NT2/D1 (cell line): ENCODE measurements around the gene NRXN2.

ENCODE experiments used
- DNase-seq: peaks from one replicate; pipeline ENCODE4 v3.0.0-alpha.2; 2011; ENCODE audit warnings: low read depth, low spot score
- H3K27me3 ChIP-seq: 2 replicates; pipeline ENCODE4 v1.6.0; 2011; ENCODE audit warnings: mild to moderate bottlenecking; ENCODE audit not compliant: insufficient read length, insufficient read depth
- H3K36me3 ChIP-seq: 2 replicates; pipeline ENCODE4 v1.6.1; 2011; ENCODE audit warnings: mild to moderate bottlenecking, low read length, mixed read lengths; ENCODE audit not compliant: insufficient read depth, insufficient read length
- H3K4me1 ChIP-seq: 2 replicates; pipeline ENCODE4 v1.5.1; 2011; ENCODE audit not compliant: insufficient read depth, insufficient read length
- H3K4me3 ChIP-seq: 2 replicates; pipeline ENCODE4 v1.5.1; 2011; ENCODE audit warnings: low read depth; ENCODE audit not compliant: insufficient read length
- H3K9ac ChIP-seq: 2 replicates; pipeline ENCODE4 v1.6.0; 2011; ENCODE audit warnings: low read depth; ENCODE audit not compliant: insufficient read length
- H3K9me3 ChIP-seq: 2 replicates; pipeline ENCODE4 v1.5.1; 2011; ENCODE audit warnings: mild to moderate bottlenecking, low read length; ENCODE audit not compliant: insufficient read depth
- SUZ12 ChIP-seq: IDR thresholded peaks from 2 replicates; pipeline ENCODE4 v1.6.1; 2011; ENCODE audit not compliant: insufficient read length, insufficient read depth; ENCODE audit errors: extremely low read depth
- YY1 ChIP-seq: IDR thresholded peaks from 2 replicates; pipeline ENCODE4 v1.6.1; 2011; ENCODE audit not compliant: insufficient read length, insufficient read depth
- ZNF274 ChIP-seq: IDR thresholded peaks from 2 replicates; pipeline ENCODE4 v1.6.1; 2011; ENCODE audit warnings: mild to moderate bottlenecking, low read depth, low read length

Gene NRXN2

GRCh38 chr11:64586366-64586765, 136.6 kb downstream of the NRXN2 start:
- TF ChIP-seq ZNF274: no peak
- TF ChIP-seq YY1: no peak
- TF ChIP-seq SUZ12: no peak
- Histone ChIP-seq H3K9ac (no peak overlapping the region), H3K4me3 (no peak overlapping the region), H3K9me3 (0 out of 2 replicates have a peak, but pooled peaks cover 7% of the 10 kb centered on the region), H3K4me1 (peaks cover 5% of the 10 kb centered on the region), H3K27me3 (no peaks in the 10 kb centered on the region), H3K36me3 (no peaks in the 10 kb centered on the region)
- no peak for DNase-seq

GRCh38 chr11:64585150-64585549, 137.8 kb downstream of the NRXN2 start:
- Histone ChIP-seq H3K4me3 (no peak overlapping the region), H3K9me3 (0 out of 2 replicates have a peak, but pooled peaks cover 7% of the 10 kb centered on the region), H3K36me3 (no peaks in the 10 kb centered on the region), H3K9ac (no peak overlapping the region), H3K4me1 (peaks cover 5% of the 10 kb centered on the region), H3K27me3 (no peaks in the 10 kb centered on the region)
- TF ChIP-seq YY1 (no peak), ZNF274 (no peak), SUZ12 (no peak)
- DNase-seq: no peak

- H3K27me3 ChIP-seq: no peaks in the 10 kb centered on the region
- 0 out of 2 replicates have a peak, but pooled peaks cover 5% of the 10 kb centered on the region for H3K9me3 ChIP-seq
- no peak for DNase-seq
- no peak overlapping the region for H3K4me3 ChIP-seq
- TF ChIP-seq SUZ12 (no peak), ZNF274 (no peak), YY1 (no peak)
- peaks cover 5% of the 10 kb centered on the region for H3K4me1 ChIP-seq
- H3K36me3 ChIP-seq: no peaks in the 10 kb centered on the region
- no peak overlapping the region for H3K9ac ChIP-seq
These were observed 139.4 kb downstream of the NRXN2 start for GRCh38 chr11:64583296-64584262.

- H3K4me1 ChIP-seq: peaks cover 5% of the 10 kb centered on the region
- H3K36me3 ChIP-seq: no peaks in the 10 kb centered on the region
- TF ChIP-seq YY1 (no peak), SUZ12 (no peak), ZNF274 (no peak)
- no peaks in the 10 kb centered on the region for H3K9me3 ChIP-seq
- no peak overlapping the region for H3K9ac ChIP-seq
- no peak overlapping the region for H3K4me3 ChIP-seq
- no peaks in the 10 kb centered on the region for H3K27me3 ChIP-seq
- no peak for DNase-seq
These were observed 140.1 kb downstream of the NRXN2 start for GRCh38 chr11:64582885-64583284.

- Histone ChIP-seq H3K27me3 (no peaks in the 10 kb centered on the region), H3K9me3 (no peaks in the 10 kb centered on the region), H3K4me1 (peaks cover 5% of the 10 kb centered on the region), H3K36me3 (no peaks in the 10 kb centered on the region), H3K4me3 (no peak overlapping the region), H3K9ac (no peak overlapping the region)
- no peak for TF ChIP-seq SUZ12
- no peak for TF ChIP-seq ZNF274
- no peak for TF ChIP-seq YY1
- DNase-seq: no peak
These were observed 141.9 kb downstream of the NRXN2 start for GRCh38 chr11:64581057-64581523.

- TF ChIP-seq YY1: no peak
- no peak for TF ChIP-seq ZNF274
- TF ChIP-seq SUZ12: no peak
- no peaks in the 10 kb centered on the region for H3K9me3 ChIP-seq
- H3K27me3 ChIP-seq: no peaks in the 10 kb centered on the region
- H3K9ac ChIP-seq: no peak overlapping the region
- H3K4me1 ChIP-seq: peaks cover 5% of the 10 kb centered on the region
- no peak for DNase-seq
- no peak overlapping the region for H3K4me3 ChIP-seq
- H3K36me3 ChIP-seq: no peaks in the 10 kb centered on the region
These were observed 142.6 kb downstream of the NRXN2 start for GRCh38 chr11:64580412-64580811.

GRCh38 chr11:64577202-64577601, 145.8 kb downstream of the NRXN2 start:
- H3K9me3 ChIP-seq: no peaks in the 10 kb centered on the region
- no peak overlapping the region for H3K9ac ChIP-seq
- DNase-seq: no peak
- H3K36me3 ChIP-seq: no peaks in the 10 kb centered on the region
- TF ChIP-seq YY1: no peak
- no peak for TF ChIP-seq ZNF274
- TF ChIP-seq SUZ12: no peak
- no peak overlapping the region for H3K4me3 ChIP-seq
- H3K4me1 ChIP-seq: peaks cover 3% of the 10 kb centered on the region
- H3K27me3 ChIP-seq: no peaks in the 10 kb centered on the region
